Measurements from ENCODE around the gene CREBZF.
"Not testable (repeated sequence)": the region's sequence is repeated elsewhere in the genome, so short reads cannot be mapped to it uniquely, and the experiment has no call there.

The CREBZF gene

DNA sequence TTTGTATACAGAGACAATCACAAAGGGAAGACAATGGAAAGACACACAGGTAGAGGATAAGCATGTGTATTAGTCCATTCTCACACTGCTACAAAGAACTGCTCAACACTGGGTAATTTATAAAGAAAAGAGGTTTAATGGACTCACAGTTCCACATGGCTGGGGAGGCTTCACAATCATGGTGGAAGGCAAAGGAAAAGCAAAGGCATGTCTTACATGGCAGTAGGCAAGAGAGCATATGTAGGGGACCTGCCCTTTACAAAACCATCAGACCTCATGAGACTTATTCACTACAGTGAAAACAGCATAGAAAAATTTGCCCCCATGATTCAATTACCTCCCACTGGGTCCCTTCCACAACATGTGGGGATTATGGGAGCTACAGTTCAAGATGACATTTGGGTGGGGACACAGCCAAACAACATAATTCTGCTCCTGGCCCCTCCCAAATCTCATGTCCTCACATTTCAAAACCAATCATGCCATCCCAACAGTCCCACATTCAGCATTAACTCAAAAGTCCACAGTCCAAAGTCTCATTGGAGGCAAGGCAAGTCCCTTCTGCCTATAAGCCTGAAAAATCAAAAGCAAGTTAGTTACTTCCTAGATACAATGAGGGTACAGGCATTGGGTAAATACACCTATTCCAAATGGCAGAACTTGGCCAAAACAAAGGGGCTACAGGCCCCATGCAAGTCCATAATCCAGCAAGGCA is 6.2 kb upstream of the CREBZF start:
- DNase-seq (ENCODE audit: low read depth in 2 of 2) = not testable (repeated sequence)

- DNase-seq (ENCODE audit: low read depth in 2 of 2) = no peak
These were observed 3.2 kb upstream of the CREBZF start for GRCh38 chr11:85668157-85668556.

DNA sequence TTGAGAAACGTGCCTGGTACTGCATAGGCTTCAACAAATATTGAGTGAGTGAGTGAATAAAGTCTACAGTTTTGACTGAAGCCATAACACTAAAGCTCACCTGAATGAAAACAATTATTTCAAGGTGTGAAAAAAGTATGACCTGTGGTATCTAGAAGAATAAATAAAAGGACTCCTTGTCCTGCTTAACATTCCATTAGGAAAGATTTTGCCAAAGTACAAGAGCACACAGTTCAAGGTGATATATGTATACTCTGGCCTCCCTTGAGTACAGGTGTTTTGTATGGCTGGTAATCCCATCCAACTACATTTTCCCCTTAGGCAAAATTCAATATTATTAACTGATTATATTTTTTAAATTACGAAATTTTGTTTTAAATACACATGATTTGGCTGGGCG is 1.8 kb upstream of the CREBZF start:
- no peak for DNase-seq (ENCODE audit: low read depth in 2 of 2)

GRCh38 chr11:85665733-85666132 is 804 bp upstream of the CREBZF start:
- no peak for DNase-seq (ENCODE audit: low read depth in 2 of 2)

- peak; percentile 79 to 85 for DNase-seq (ENCODE audit: low read depth in 2 of 2)
These were observed 945 bp downstream of the CREBZF start for GRCh38 chr11:85663753-85664614.

DNA sequence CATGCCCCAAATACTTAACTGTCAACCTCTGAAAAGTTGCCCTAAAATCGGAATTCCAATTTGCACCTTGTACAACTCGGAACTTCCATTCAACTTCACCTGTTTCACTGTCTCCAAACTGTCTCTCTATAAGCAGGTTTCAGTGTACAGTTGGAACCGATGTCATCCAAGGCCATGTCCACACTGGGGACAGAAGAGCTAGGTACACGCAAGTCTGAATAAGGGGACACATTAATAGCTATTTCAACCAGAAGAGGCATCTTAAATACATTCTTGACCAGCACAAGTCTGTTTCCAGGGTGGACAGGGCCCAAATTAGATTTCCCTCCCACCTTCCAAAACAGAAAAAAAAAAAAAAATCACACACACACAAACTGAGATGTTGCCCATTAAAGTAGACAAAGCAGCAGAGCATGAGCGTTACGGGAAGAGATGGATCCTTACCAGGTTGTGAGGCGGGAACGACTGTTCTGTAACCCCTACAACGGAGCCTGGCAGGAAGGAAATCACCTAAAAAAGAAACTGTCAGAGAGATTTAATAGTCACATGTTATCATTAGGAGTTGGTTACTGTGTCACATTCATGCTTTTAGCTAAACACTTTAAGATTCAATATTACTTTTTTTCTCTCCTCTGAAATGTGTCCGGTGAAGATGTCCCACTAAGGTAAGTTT is 1.7 kb downstream of the CREBZF start:
- DNase-seq (ENCODE audit: low read depth in 2 of 2) = no peak

GRCh38 chr11:85661972-85662664 is 2.8 kb downstream of the CREBZF start:
- DNase-seq (ENCODE audit: low read depth in 2 of 2) = no peak

DNA sequence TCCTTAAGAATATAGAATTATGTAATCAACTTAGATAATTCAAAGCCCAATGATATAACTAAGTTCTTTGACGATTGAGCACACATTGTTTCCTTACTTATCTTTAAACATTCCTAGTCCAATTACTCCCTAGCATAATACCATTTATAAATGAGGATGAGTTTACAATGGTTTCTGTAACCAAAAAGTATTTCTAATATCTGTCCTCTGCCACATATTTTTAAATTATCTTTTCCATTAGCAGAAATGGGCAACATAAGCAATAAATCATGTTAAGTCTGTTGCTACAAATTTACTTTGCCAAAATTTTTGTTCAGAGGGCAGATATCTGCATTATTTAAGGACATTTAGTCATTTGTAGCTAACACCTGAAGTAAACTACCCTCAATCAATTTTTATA is 6.7 kb downstream of the CREBZF start:
- DNase-seq (ENCODE audit: low read depth in 2 of 2) = no peak

GRCh38 chr11:85656777-85657176 is 8.2 kb downstream of the CREBZF start:
- DNase-seq (ENCODE audit: low read depth in 2 of 2) = no peak

DNA sequence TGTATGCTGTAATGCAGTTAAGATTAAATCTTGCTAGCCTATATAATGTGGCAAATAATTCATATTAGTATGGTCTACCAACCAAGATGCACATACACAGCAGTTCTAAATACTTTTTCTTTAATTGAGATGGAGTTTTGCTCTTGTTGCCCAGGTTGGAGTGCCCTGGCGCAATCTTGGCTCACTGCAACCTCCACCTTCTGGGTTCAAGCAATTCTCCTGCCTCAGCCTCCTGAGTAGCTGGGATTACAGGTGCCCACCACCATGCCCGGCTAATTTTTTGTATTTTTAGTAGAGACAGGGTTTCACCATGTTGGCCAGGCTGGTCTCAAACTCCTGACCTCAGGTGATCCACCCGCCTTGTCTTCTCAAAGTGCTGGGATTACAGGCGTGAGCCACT is 10.6 kb downstream of the CREBZF start:
- not testable (repeated sequence) for DNase-seq (ENCODE audit: low read depth in 2 of 2)

- DNase-seq (ENCODE audit: low read depth in 2 of 2) = no peak
These were observed 12.0 kb downstream of the CREBZF start for GRCh38 chr11:85652786-85653447.

DNA sequence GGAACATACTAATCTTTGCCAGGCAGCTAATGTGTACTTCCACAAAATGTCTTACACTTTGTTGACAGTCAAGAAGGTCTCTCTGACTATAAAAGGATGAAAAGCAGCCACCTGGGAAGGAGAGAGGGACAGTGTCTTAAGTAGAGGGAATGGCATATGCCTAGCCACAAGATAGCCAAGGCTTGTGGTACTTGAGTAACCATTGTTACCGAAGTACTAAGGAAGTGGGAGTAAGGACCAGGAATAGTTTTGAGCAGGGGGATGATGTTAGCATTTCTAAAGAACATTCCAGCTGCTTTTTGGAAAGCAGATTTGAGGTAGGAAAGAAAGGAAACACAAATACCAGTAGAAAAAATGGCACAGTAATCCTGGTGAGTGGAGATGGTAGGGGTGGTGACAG is 13.8 kb downstream of the CREBZF start:
- no peak for DNase-seq (ENCODE audit: low read depth in 2 of 2)

- peak; percentile 84 to 85 for DNase-seq (ENCODE audit: low read depth in 2 of 2)
These were observed 17.2 kb downstream of the CREBZF start, which contains the start of gene TMEM126A for GRCh38 chr11:85647604-85648299. Gene TMEM126A, plus strand, starts transcription at chr11:85647967. Its CDS starts 2,289 bp downstream, at chr11:85650256.

GRCh38 chr11:85647078-85647477 is 17.9 kb downstream of the CREBZF start:
- no peak for DNase-seq (ENCODE audit: low read depth in 2 of 2)

DNA sequence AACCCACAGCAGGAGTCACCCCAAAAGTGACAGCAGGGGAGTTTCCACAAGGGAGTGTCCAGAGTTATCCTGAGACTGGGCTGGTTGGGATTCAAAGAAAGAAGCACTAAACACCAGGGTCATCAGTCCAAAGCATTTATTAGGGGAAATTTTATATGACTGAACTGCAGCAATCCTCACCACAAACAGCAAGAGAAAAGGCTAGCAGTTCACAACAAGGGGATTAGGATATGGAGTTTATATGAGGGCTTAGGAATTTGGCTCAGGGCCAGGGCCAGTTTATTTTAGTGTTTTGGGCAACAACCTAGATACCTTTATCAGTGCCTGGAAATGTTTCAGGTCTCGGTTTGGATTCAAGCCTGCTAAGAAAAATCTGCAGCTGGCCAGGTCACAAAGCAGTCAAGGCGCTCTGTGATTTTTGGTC is 21.7 kb downstream of the CREBZF start:
- DNase-seq (ENCODE audit: low read depth in 2 of 2) = no peak

GRCh38 chr11:85634747-85635146 is 30.2 kb downstream of the CREBZF start:
- no peak for DNase-seq (ENCODE audit: low read depth in 2 of 2)

DNA sequence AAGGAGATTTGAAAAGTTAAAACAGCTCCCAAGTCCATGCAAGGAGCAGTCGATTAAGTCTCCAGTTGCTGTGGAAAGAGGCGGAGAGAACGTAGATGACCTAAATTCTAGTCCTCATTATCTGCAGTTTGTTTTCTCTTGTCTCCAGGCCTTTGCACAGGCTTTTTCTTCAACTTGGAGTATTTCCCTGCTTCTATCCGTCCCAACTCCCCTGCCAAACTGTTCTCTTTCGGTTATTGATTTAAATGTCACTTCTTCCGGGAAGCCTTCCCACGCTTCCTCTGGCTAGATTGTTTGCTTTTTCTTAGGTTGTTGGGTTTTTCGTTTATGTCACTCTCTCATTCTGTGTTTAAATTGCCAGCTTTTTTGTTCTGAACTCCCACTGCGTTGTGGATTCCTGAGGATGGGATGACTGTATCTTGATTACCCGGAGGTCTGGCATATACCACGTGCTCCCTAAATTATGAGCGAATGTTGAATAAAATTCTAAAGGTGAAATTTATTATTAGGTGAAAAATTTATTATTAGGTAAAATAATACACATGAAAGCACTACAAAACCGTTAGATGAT is 36.1 kb downstream of the CREBZF start:
- peak in 1 of 2 donors; percentile 4 for DNase-seq (ENCODE audit: low read depth in 2 of 2)

- DNase-seq (ENCODE audit: low read depth in 2 of 2) = peak; percentile 94 to 97
These were observed 36.7 kb downstream of the CREBZF start, which contains the start of gene TMEM126B for GRCh38 chr11:85627998-85628770. Gene TMEM126B, plus strand, starts transcription at chr11:85628593. Its CDS starts 15 bp downstream, at chr11:85628608.

DNA sequence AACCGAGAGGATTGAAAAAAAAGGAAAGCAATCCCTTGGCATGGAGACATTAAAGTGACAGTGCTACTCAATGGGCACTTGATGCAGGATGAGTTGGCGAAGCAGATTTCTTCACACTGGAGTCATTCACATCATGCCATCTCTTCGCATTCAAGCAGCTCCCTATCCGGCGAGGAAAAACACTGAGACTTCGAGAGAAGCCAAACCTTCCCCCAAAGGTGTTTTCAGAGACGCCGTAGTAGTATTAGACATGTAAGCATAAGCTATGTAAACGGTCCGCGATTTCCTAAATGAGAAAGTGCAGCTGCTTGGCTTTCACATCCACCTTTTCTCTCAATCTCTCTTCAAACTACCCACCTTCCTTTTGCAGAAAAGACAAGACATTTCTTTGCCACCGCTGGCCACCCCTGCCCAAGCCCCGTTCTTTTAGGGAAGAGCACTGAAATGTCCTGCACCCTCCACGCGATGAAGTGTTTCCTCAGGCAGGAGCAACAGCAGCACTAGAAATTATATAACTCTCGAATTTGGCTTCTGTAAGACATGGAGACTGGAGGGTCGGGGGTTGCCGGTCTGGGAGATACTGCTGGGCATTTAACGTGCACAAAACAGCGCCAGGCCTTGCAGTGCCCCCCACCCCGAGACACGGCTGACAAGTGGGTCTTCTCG is 37.5 kb downstream of the CREBZF start, which contains the start of gene DLG2:
DLG2 (minus strand) TSS at position 13 of the 666 bp plus-strand sequence.
- peak in 1 of 2 donors; percentile 1 for DNase-seq (ENCODE audit: low read depth in 2 of 2)

All from stimulated activated CD8-positive, alpha-beta memory T cell treated with anti-CD3 and anti-CD28 coated beads, Interleukin-7, amount 100 ng/mL, for 4 hours (primary cell).